HepG2 (cell line): ENCODE results near the gene TRERF1. TPM values are rescaled to one million over a fixed set of nuclear protein-coding genes. Genes with fewer than 3 reads are reported as not detected.

Experiments
- ATAC-seq: fragments of 200-7000 bp; cut with Tn5 transposase; 3 replicates; pipeline ENCODE4 v1.9.1; 2020; ENCODE audit warnings: mild to moderate bottlenecking, moderate library complexity
- BruUV-seq: library from RNA; stranded (reverse); fragments of 400-500 nt; replicated peaks from 2 replicates; lab custom pipeline; 2021; lab: Mats Ljungman, UMichigan
- CTCF ChIA-PET: fragments of 300-600 bp; formaldehyde crosslinking; extraction: SDS; loops from one replicate; lab custom pipeline; 2021; ENCODE audit warnings: low total read pairs, inconsistent platforms, low intra/inter-chr PET ratio; lab: Yijun Ruan, JAX
- POLR2A ChIA-PET: fragments of 350-600 bp; sonication (Branson Sonifier 250); formaldehyde crosslinking; loops from one replicate; lab custom pipeline; 2020; ENCODE audit warnings: antibody characterized with exemption, inconsistent platforms; lab: Yijun Ruan, JAX
- DNase-seq: peaks from one replicate; pipeline ENCODE4 v3.0.0-alpha.2; 2015; ENCODE audit warnings: low spot score
- FAIRE-seq: peaks from 3 replicates; lab custom pipeline; 2011; peaks lifted over from hg19 to GRCh38; lab: Jason Lieb, UNC
- H2AFZ ChIP-seq: one replicate; pipeline ENCODE4 v1.6.1; 2011; ENCODE audit warnings: low read length, inconsistent platforms
- H3K27ac ChIP-seq: fragments of 300-600 bp; 3 replicates; pipeline ENCODE4 v1.8.0; 2011; ENCODE audit warnings: mixed run types, mild to moderate bottlenecking, mixed read lengths, low read length, inconsistent platforms; ENCODE audit not compliant: insufficient read depth; ENCODE audit errors: extremely low read length
- H3K27me3 ChIP-seq, 2 experiments: fragments of 200-600 bp in 1 of 2; 2 replicates in 1 of 2; 3 replicates in 1 of 2; pipeline versions ENCODE4 v1.6.0 to v1.8.0; 2011; ENCODE audit warnings: low read length in 2 of 2, mild to moderate bottlenecking in 2 of 2, moderate library complexity in 2 of 2, inconsistent platforms in 1 of 2; ENCODE audit not compliant: insufficient read depth in 2 of 2, control insufficient read depth in 1 of 2
- H3K36me3 ChIP-seq, 2 experiments: fragments of 200-600 bp in 1 of 2; replicated peaks in 1 of 2; 2 replicates in 1 of 2; 3 replicates in 1 of 2; pipeline versions ENCODE4 v1.5.1 to v1.8.0; 2011; ENCODE audit warnings: low read length in 2 of 2, inconsistent platforms in 1 of 2; ENCODE audit not compliant: insufficient read depth in 2 of 2, control insufficient read depth in 1 of 2
- H3K4me1 ChIP-seq: 2 replicates; pipeline ENCODE4 v1.5.1; 2012; ENCODE audit warnings: low read length, inconsistent platforms; ENCODE audit not compliant: insufficient read depth
- H3K4me2 ChIP-seq: 2 replicates; pipeline ENCODE4 v1.6.0; 2011; ENCODE audit warnings: low read depth, low read length, inconsistent platforms
- H3K4me3 ChIP-seq, 3 experiments: fragments of 200-600 bp in 1 of 3; sonication (generic), shearing (Covaris generic) in 1 of 3; replicated peaks in 1 of 3; 2 replicates each; pipeline ENCODE4 v1.5.1; 2011 to 2016; ENCODE audit warnings: low read length in 3 of 3, inconsistent platforms in 2 of 3, low read depth in 2 of 3, mild to moderate bottlenecking in 2 of 3, control low read depth in 1 of 3, mixed read lengths in 1 of 3; ENCODE audit not compliant: insufficient read depth in 1 of 3
- H3K79me2 ChIP-seq: one replicate; pipeline ENCODE4 v1.6.1; 2011; ENCODE audit warnings: low read length, inconsistent platforms; ENCODE audit not compliant: insufficient read depth
- H3K9ac ChIP-seq: 2 replicates; pipeline ENCODE4 v1.6.0; 2011; ENCODE audit warnings: mild to moderate bottlenecking, low read depth, low read length, inconsistent platforms; ENCODE audit not compliant: insufficient read depth
- H3K9me3 ChIP-seq: 2 replicates; pipeline ENCODE4 v1.5.1; 2012; ENCODE audit warnings: mild to moderate bottlenecking, low read length
- H4K20me1 ChIP-seq: 2 replicates; pipeline ENCODE4 v1.6.0; 2011; ENCODE audit warnings: inconsistent platforms, mild to moderate bottlenecking, low read length, moderate library complexity; ENCODE audit not compliant: insufficient read depth
- MAFK ChIP-seq, 2 experiments: IDR thresholded peaks in 1 of 2; conservative IDR thresholded peaks in 1 of 2; 2 replicates each; pipeline ENCODE4 v1.6.1; 2011; ENCODE audit warnings: improper control_type of control experiment in 2 of 2, low read length in 2 of 2
- SMAD1 ChIP-seq: sonication (generic); formaldehyde crosslinking; IDR thresholded peaks from 2 replicates; pipeline ENCODE4 v1.4.0; 2020; ENCODE audit warnings: missing genetic modification reagents, low read depth, mild to moderate bottlenecking, borderline replicate concordance
- ZNF550 ChIP-seq: sonication (generic); formaldehyde crosslinking; IDR thresholded peaks from 2 replicates; pipeline ENCODE4 v1.4.0; 2020; ENCODE audit warnings: mild to moderate bottlenecking, missing genetic modification reagents, borderline replicate concordance
- WGBS: methylation state at CpG from one replicate; pipeline ENCODE4 v1.1.6; 2017; ENCODE audit warnings: low lambda C conversion rate; 5-methylcytosine and 5-hydroxymethylcytosine counted together
- in situ Hi-C: cut with HindIII; loops from 2 replicates; pipeline ENCODE4 v1.10.0; 2017; ENCODE audit warnings: low pct_unique_long_range_greater_than_20kb; ENCODE audit not compliant: extremely low pct_ligation_motif_present
- intact Hi-C: fragments of 100-400 bp; cut with micrococcal nuclease; formaldehyde crosslinking; loops from one replicate; pipeline ENCODE4 v1.10.0; 2022; ENCODE audit not compliant: unreplicated experiment
- polyA plus RNA-seq, 8 experiments: library from polyadenylated mRNA; depleted of rRNA in 3 of 8; stranded (reverse) in 7 of 8; unstranded in 1 of 8; fragments of >200 nt; fragmentation: Illumina TruSeq in 4 of 8; extraction: Trizol in 4 of 8; gene quantifications; 2 replicates each; pipeline versions ENCODE4 v1.2.1 to v1.2.3, GENCODE V29; 2011 to 2016; ENCODE audit warnings: low read depth in 4 of 8, missing spikeins in 1 of 8, mixed read lengths in 1 of 8; ENCODE audit not compliant: insufficient read depth in 1 of 8
- total RNA-seq, 5 experiments: library from RNA; depleted of rRNA; stranded (reverse); fragments of >200 nt; fragmentation: Illumina TruSeq; extraction: Trizol; gene quantifications; 2 replicates each; pipeline ENCODE4 v1.2.3, GENCODE V29; 2016; ENCODE audit warnings: low read depth in 1 of 5

The TRERF1 gene
- total and polyA plus RNA-seq, 2 of the 13 experiments (the other 11 are each of a cell fraction or from before 2014, with no cell fraction given) = 0.02 TPM; not detected in 1

- DNase-seq (no peak), ATAC-seq (no peak), FAIRE-seq (no peak)
- H3K9ac ChIP-seq = no peak overlapping the region
- intact Hi-C loops = loop anchor here (5.0 kb wide), 1 partner anchor 226 kb away; no protein-coding TSS in a partner anchor
- no peaks in the 10 kb centered on the region for H4K20me1 ChIP-seq
- no peak for TF ChIP-seq SMAD1
- in situ Hi-C loops = loop anchor here (5.0 kb wide), 1 partner anchor 241 kb away; no protein-coding TSS in a partner anchor
- no peak overlapping the region for H3K4me3 ChIP-seq
- CTCF ChIA-PET = no interaction called here
- no peaks in the 10 kb centered on the region for H3K9me3 ChIP-seq
- WGBS = 12% methylated on average over 7 of the region's 7 CpGs
- no TSS peak for BruUV-seq
- no peak overlapping the region for H2AFZ ChIP-seq
- H3K27me3 ChIP-seq = peaks cover 3 to 21% of the 10 kb centered on the region in 2 experiments; a peak in 2 of 5 replicates
- H3K4me2 ChIP-seq = no peak overlapping the region
- no peaks in the 10 kb centered on the region for H3K79me2 ChIP-seq
- H3K27ac ChIP-seq = no peak overlapping the region
- POLR2A ChIA-PET = no interaction called here
- H3K36me3 ChIP-seq = no peaks in the 10 kb centered on the region
- no peaks in the 10 kb centered on the region for H3K4me1 ChIP-seq
Measured at GRCh38 chr6:42306439-42307140, 145.1 kb downstream of the TRERF1 start.

- Histone ChIP-seq H4K20me1 (no peaks in the 10 kb centered on the region), H3K4me3 (no peak overlapping the region), H3K79me2 (no peaks in the 10 kb centered on the region), H3K9me3 (no peaks in the 10 kb centered on the region), H2AFZ (no peak overlapping the region), H3K9ac (no peak overlapping the region), H3K4me2 (no peak overlapping the region), H3K36me3 (no peaks in the 10 kb centered on the region), H3K4me1 (no peaks in the 10 kb centered on the region), H3K27ac (no peak overlapping the region), H3K27me3 (peaks cover 3 to 21% of the 10 kb centered on the region in 2 experiments; a peak in 2 of 5 replicates)
- BruUV-seq = no TSS peak
- in situ Hi-C loops (no loop called here), intact Hi-C loops (no loop called here)
- DNase-seq (no peak), ATAC-seq (no peak), FAIRE-seq (no peak)
- 0 out of 4 replicates have a peak, but pooled peaks of 1 of the 2 experiments have one; percentile 1 for TF ChIP-seq MAFK (conservative IDR thresholded peaks at IDR 0.05 in 1 of 2, IDR thresholded peaks at IDR 0.05 in 1 of 2; ENCODE audit: low read length in 2 of 2)
- no peak for TF ChIP-seq ZNF550 (CRISPR knock-in tag)
- CTCF ChIA-PET = no interaction called here
- POLR2A ChIA-PET = no interaction called here
- WGBS = 6% methylated on average over 3 of the region's 6 CpGs
Measured at GRCh38 chr6:42304053-42304712, 147.5 kb downstream of the TRERF1 start.
